SK-N-SH (cell line): Measurements from ENCODE around the gene FAM131B. TPM values are rescaled to one million over a fixed set of nuclear protein-coding genes. Genes with fewer than 3 reads are reported as not detected.

ENCODE experiments used
- CTCF ChIA-PET: fragments of 300-600, 350-600 bp; formaldehyde crosslinking; extraction: SDS; loops from one replicate; lab custom pipeline; 2021; lab: Yijun Ruan, JAX
- POLR2A ChIA-PET: fragments of 350-600 bp; sonication (Branson Sonifier 250); formaldehyde crosslinking; extraction: SDS; loops from one replicate; lab custom pipeline; 2020; ENCODE audit warnings: antibody characterized with exemption, inconsistent platforms; lab: Yijun Ruan, JAX
- DNase-seq: peaks from one replicate; pipeline ENCODE4 v3.0.0; 2012
- H2AFZ ChIP-seq: fragments of 200-600 bp; sonication (generic); 2 replicates; pipeline ENCODE4 v1.8.1; 2016; ENCODE audit warnings: antibody characterized with exemption, mild to moderate bottlenecking, low read depth
- H3F3A ChIP-seq: fragments of 200-600 bp; sonication (generic); replicated peaks from 2 replicates; pipeline ENCODE3; 2016; ENCODE audit warnings: antibody characterized with exemption, mild to moderate bottlenecking; ENCODE audit not compliant: insufficient read depth
- H3K27ac ChIP-seq, 2 experiments: fragments of 200-500 bp in 1 of 2; fragments of 200-600 bp in 1 of 2; sonication (Bioruptor generic) in 1 of 2; sonication (generic), shearing (Covaris generic) in 1 of 2; 2 replicates each; pipeline versions ENCODE4 v1.5.1 to v1.6.1; 2014 to 2016; ENCODE audit warnings: low read depth in 2 of 2, inconsistent platforms in 1 of 2, low read length in 1 of 2, mild to moderate bottlenecking in 1 of 2, mixed read lengths in 1 of 2
- H3K27me3 ChIP-seq: fragments of 200-600 bp; sonication (generic), shearing (Covaris generic); 2 replicates; pipeline ENCODE4 v1.6.1; 2016; ENCODE audit warnings: mixed run types; ENCODE audit not compliant: insufficient read depth
- H3K36me3 ChIP-seq, 2 experiments: fragments of 200-500 bp in 1 of 2; fragments of 200-600 bp in 1 of 2; sonication (Bioruptor generic) in 1 of 2; sonication (generic) in 1 of 2; replicated peaks in 1 of 2; 2 replicates each; pipeline versions ENCODE3 to v1.5.1; 2014 to 2016; ENCODE audit warnings: low read length in 1 of 2, mild to moderate bottlenecking in 1 of 2; ENCODE audit not compliant: insufficient read depth in 2 of 2, control insufficient read depth in 1 of 2
- H3K4me1 ChIP-seq, 2 experiments: fragments of 200-500 bp in 1 of 2; fragments of 200-600 bp in 1 of 2; sonication (Bioruptor generic) in 1 of 2; sonication (generic), shearing (Covaris generic) in 1 of 2; 2 replicates each; pipeline versions ENCODE4 v1.5.1 to v1.6.1; 2014 to 2016; ENCODE audit warnings: low read depth in 1 of 2, low read length in 1 of 2, mixed run types in 1 of 2; ENCODE audit not compliant: insufficient read depth in 2 of 2, control insufficient read depth in 1 of 2
- H3K4me2 ChIP-seq: fragments of 200-600 bp; sonication (generic), shearing (Covaris generic); 2 replicates; pipeline ENCODE4 v1.6.1; 2017; ENCODE audit warnings: mixed run types
- H3K4me3 ChIP-seq, 2 experiments: fragments of 200-500 bp in 1 of 2; fragments of 200-600 bp in 1 of 2; sonication (Bioruptor generic) in 1 of 2; sonication (generic), shearing (Covaris generic) in 1 of 2; 2 replicates each; pipeline versions ENCODE4 v1.5.1 to v1.8.1; 2014 to 2016; ENCODE audit warnings: low read depth in 2 of 2, inconsistent platforms in 1 of 2, low read length in 1 of 2, mild to moderate bottlenecking in 1 of 2, mixed read lengths in 1 of 2, moderate library complexity in 1 of 2
- H3K79me2 ChIP-seq: fragments of 200-600 bp; sonication (generic); 2 replicates; pipeline ENCODE4 v1.8.1; 2017; ENCODE audit warnings: mild to moderate bottlenecking; ENCODE audit not compliant: insufficient read depth
- H3K9ac ChIP-seq: fragments of 200-600 bp; sonication (generic); 2 replicates; pipeline ENCODE4 v1.6.1; 2017; ENCODE audit warnings: mixed run types
- H3K9me2 ChIP-seq: fragments of 200-600 bp; sonication (generic); 2 replicates; pipeline ENCODE4 v1.6.1; 2017; ENCODE audit warnings: mixed run types
- H3K9me3 ChIP-seq: fragments of 200-600 bp; sonication (generic); 2 replicates; pipeline ENCODE4 v1.6.1; 2017; ENCODE audit warnings: mixed run types, mild to moderate bottlenecking, moderate library complexity
- H4K20me1 ChIP-seq: fragments of 200-600 bp; sonication (generic); 2 replicates; pipeline ENCODE4 v1.6.1; 2017; ENCODE audit warnings: mild to moderate bottlenecking, mixed run types; ENCODE audit not compliant: insufficient read depth
- ELF1 ChIP-seq: IDR thresholded peaks from 2 replicates; pipeline ENCODE4 v1.4.0; 2012
- EP300 ChIP-seq, 2 experiments: IDR thresholded peaks; 2 replicates each; pipeline versions ENCODE4 v1.4.0 to v1.6.1; 2012; ENCODE audit warnings: borderline replicate concordance in 1 of 2, low read depth in 1 of 2, low read length in 1 of 2
- EZH2phosphoT487 ChIP-seq: fragments of 200-600 bp; sonication (generic); IDR thresholded peaks from 2 replicates; pipeline ENCODE4 v1.6.1; 2017; ENCODE audit warnings: low read depth, mixed run types, mild to moderate bottlenecking, antibody characterized with exemption, moderate library complexity, borderline replicate concordance
- MEF2A ChIP-seq: IDR thresholded peaks from 2 replicates; pipeline ENCODE4 v1.4.0; 2012; ENCODE audit warnings: low read depth, borderline replicate concordance
- MXI1 ChIP-seq: IDR thresholded peaks from 2 replicates; pipeline ENCODE4 v1.6.1; 2012; ENCODE audit warnings: mild to moderate bottlenecking, low read depth, low read length, improper control_type of control experiment
- NRF1 ChIP-seq: IDR thresholded peaks from 2 replicates; pipeline ENCODE4 v1.6.1; 2012; ENCODE audit warnings: low read depth, mild to moderate bottlenecking, low read length
- POLR2AphosphoS5 ChIP-seq: IDR thresholded peaks from 2 replicates; pipeline ENCODE4 v1.6.1; 2012; ENCODE audit warnings: low read depth, low read length
- RAD21 ChIP-seq: IDR thresholded peaks from 2 replicates; pipeline ENCODE4 v1.6.1; 2012; ENCODE audit warnings: mild to moderate bottlenecking, low read length
- RCOR1 ChIP-seq: fragments of 150-350 bp; IDR thresholded peaks from 2 replicates; pipeline ENCODE4 v1.6.1; 2017; ENCODE audit warnings: antibody characterized with exemption, low read length
- RFX5 ChIP-seq: IDR thresholded peaks from 2 replicates; pipeline ENCODE4 v1.6.1; 2012; ENCODE audit warnings: mild to moderate bottlenecking, improper control_type of control experiment, low read length
- RXRA ChIP-seq: IDR thresholded peaks from 2 replicates; pipeline ENCODE4 v1.4.0; 2012; ENCODE audit warnings: low read depth, mild to moderate bottlenecking, borderline replicate concordance
- SMC3 ChIP-seq: IDR thresholded peaks from 2 replicates; pipeline ENCODE4 v1.6.1; 2012; ENCODE audit warnings: low read depth, low read length, improper control_type of control experiment
- WGBS: methylation state at CpG from one replicate; pipeline ENCODE4 v1.1.6; 2017; ENCODE audit warnings: low lambda C conversion rate; 5-methylcytosine and 5-hydroxymethylcytosine counted together
- polyA plus RNA-seq, 3 experiments: library from polyadenylated mRNA; depleted of rRNA; stranded (reverse); fragments of >200 nt; gene quantifications; 2 replicates each; pipeline ENCODE4 v1.2.3, GENCODE V29; 2012
- TF ChIP-seq, protein P1 (sequence below): fragments of 150-350 bp; IDR thresholded peaks from 2 replicates; pipeline ENCODE4 v1.6.1; 2017; ENCODE audit warnings: antibody characterized with exemption, low read length, low read depth, borderline replicate concordance
- TF ChIP-seq, protein P2 (sequence below): fragments of 200-600 bp; sonication (generic); IDR thresholded peaks from 2 replicates; pipeline ENCODE4 v1.6.1; 2017; ENCODE audit warnings: antibody characterized with exemption, mild to moderate bottlenecking, moderate library complexity
- TF ChIP-seq, protein P3 (sequence below): IDR thresholded peaks from 2 replicates; pipeline ENCODE4 v1.6.1; 2012; ENCODE audit warnings: mild to moderate bottlenecking, low read depth, low read length, moderate library complexity
- TF ChIP-seq, protein P4 (sequence below): IDR thresholded peaks from 2 replicates; pipeline ENCODE4 v1.4.0; 2012; ENCODE audit warnings: low read depth, borderline replicate concordance
- TF ChIP-seq, protein P5 (sequence below): IDR thresholded peaks from 2 replicates; pipeline ENCODE4; 2012

Gene FAM131B
- polyA plus RNA-seq, 1 of the 3 experiments (the other 2 are of a cell fraction), result 43.6 TPM

DNA sequence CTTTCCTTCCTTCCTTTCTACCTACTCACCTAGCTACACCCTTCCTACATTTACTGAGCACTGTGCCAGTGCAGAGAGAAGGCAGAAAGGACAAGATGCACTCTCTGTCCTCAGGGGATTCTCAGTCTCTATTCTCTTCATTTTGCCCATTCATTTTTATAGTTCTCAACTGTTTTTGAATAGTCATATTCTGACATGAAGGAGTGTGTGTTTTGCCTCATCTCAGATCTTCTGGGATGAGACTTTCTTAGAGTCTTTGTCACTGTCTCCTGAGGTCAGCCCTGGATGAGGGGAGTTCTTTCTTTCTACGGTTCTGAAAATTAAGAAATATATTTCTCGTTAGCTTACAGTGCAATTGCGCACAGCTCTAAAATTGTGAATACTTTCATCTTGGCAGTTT lies 25.3 kb downstream of the FAM131B start:
- Histone ChIP-seq H3K4me1 (no peaks in the 10 kb centered on the region; a peak in 1 of 4 replicates), H3K4me2 (no peak overlapping the region), H2AFZ (no peak overlapping the region), H3K79me2 (no peaks in the 10 kb centered on the region), H3K36me3 (no peaks in the 10 kb centered on the region), H3K27ac (no peak overlapping the region), H4K20me1 (no peaks in the 10 kb centered on the region), H3K9ac (no peak overlapping the region), H3K4me3 (no peak overlapping the region), H3K27me3 (no peaks in the 10 kb centered on the region; the same call in 1 of the 2 replicates), H3K9me3 (no peaks in the 10 kb centered on the region)
- no peak for DNase-seq
- 70% methylated on average over 3 of the region's 3 CpGs for WGBS
- CTCF ChIA-PET, result interaction anchor here (0.7 to 2.5 kb wide), 8 partner anchors 8 to 97 kb away, joined by 3 to 12 read pairs (median 4); no protein-coding TSS in a partner anchor
- POLR2A ChIA-PET, result no interaction called here
- TF ChIP-seq RXRA, result no peak
- TF ChIP-seq POLR2AphosphoS5, result no peak
- TF ChIP-seq SMC3, result no peak
- no peak for TF ChIP-seq EZH2phosphoT487
- TF ChIP-seq, protein P1, sequence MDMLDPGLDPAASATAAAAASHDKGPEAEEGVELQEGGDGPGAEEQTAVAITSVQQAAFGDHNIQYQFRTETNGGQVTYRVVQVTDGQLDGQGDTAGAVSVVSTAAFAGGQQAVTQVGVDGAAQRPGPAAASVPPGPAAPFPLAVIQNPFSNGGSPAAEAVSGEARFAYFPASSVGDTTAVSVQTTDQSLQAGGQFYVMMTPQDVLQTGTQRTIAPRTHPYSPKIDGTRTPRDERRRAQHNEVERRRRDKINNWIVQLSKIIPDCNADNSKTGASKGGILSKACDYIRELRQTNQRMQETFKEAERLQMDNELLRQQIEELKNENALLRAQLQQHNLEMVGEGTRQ, result no peak
- TF ChIP-seq, all 33 proteins: peak for 0
- Histone ChIP-seq H3F3A (peaks cover 6% of the 10 kb centered on the region), H3K9me2 (no peaks in the 10 kb centered on the region)

DNA sequence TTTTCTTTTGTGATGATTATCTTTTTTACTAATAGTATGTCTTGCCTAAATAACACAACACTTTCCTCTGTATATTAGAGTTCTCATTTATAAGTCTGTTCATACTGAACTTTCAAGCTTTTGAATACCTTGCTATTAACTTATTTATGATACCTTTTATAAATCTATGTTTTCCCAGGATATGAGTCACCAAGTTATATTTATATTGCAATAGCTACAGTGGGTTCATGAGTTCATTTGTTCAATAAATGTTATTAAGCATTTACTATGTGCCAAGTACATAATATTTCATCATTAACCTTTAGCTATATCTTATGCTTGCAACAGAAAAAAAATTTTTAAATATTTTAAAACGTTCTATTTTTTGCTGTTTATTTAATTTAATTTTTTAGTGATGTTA lies 28.3 kb downstream of the FAM131B start:
- H3K4me2 ChIP-seq, result no peak overlapping the region
- H3K4me1 ChIP-seq, result peaks cover 0 to 3% of the 10 kb centered on the region in 2 experiments; a peak in 1 of 4 replicates
- 3% methylated on average over 1 of the region's 1 CpG for WGBS
- ChIA-PET POLR2A (no interaction called here), CTCF (interaction anchor here (0.7 to 2.9 kb wide), 5 partner anchors 15 to 131 kb away, joined by 3 to 13 read pairs (median 4); no protein-coding TSS in a partner anchor)
- no peak overlapping the region for H3K9ac ChIP-seq
- H4K20me1 ChIP-seq, result no peaks in the 10 kb centered on the region
- H3K79me2 ChIP-seq, result no peaks in the 10 kb centered on the region
- H3K36me3 ChIP-seq, result no peaks in the 10 kb centered on the region
- no peaks in the 10 kb centered on the region for H3K9me2 ChIP-seq
- no peak overlapping the region for H2AFZ ChIP-seq
- H3K4me3 ChIP-seq, result no peak overlapping the region
- TF ChIP-seq RCOR1 (no peak), POLR2AphosphoS5 (no peak), ELF1 (no peak), NRF1 (no peak), EP300 (IDR thresholded peaks at IDR 0.05; ENCODE audit: borderline replicate concordance in 1 of 2, low read depth in 1 of 2, low read length in 1 of 2) (no peak), MEF2A (no peak), RAD21 (no peak), RFX5 (no peak), MXI1 (no peak)
- TF ChIP-seq, protein P2, sequence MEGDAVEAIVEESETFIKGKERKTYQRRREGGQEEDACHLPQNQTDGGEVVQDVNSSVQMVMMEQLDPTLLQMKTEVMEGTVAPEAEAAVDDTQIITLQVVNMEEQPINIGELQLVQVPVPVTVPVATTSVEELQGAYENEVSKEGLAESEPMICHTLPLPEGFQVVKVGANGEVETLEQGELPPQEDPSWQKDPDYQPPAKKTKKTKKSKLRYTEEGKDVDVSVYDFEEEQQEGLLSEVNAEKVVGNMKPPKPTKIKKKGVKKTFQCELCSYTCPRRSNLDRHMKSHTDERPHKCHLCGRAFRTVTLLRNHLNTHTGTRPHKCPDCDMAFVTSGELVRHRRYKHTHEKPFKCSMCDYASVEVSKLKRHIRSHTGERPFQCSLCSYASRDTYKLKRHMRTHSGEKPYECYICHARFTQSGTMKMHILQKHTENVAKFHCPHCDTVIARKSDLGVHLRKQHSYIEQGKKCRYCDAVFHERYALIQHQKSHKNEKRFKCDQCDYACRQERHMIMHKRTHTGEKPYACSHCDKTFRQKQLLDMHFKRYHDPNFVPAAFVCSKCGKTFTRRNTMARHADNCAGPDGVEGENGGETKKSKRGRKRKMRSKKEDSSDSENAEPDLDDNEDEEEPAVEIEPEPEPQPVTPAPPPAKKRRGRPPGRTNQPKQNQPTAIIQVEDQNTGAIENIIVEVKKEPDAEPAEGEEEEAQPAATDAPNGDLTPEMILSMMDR, result no peak
- TF ChIP-seq, protein P1, result no peak
- TF ChIP-seq, protein P3, sequence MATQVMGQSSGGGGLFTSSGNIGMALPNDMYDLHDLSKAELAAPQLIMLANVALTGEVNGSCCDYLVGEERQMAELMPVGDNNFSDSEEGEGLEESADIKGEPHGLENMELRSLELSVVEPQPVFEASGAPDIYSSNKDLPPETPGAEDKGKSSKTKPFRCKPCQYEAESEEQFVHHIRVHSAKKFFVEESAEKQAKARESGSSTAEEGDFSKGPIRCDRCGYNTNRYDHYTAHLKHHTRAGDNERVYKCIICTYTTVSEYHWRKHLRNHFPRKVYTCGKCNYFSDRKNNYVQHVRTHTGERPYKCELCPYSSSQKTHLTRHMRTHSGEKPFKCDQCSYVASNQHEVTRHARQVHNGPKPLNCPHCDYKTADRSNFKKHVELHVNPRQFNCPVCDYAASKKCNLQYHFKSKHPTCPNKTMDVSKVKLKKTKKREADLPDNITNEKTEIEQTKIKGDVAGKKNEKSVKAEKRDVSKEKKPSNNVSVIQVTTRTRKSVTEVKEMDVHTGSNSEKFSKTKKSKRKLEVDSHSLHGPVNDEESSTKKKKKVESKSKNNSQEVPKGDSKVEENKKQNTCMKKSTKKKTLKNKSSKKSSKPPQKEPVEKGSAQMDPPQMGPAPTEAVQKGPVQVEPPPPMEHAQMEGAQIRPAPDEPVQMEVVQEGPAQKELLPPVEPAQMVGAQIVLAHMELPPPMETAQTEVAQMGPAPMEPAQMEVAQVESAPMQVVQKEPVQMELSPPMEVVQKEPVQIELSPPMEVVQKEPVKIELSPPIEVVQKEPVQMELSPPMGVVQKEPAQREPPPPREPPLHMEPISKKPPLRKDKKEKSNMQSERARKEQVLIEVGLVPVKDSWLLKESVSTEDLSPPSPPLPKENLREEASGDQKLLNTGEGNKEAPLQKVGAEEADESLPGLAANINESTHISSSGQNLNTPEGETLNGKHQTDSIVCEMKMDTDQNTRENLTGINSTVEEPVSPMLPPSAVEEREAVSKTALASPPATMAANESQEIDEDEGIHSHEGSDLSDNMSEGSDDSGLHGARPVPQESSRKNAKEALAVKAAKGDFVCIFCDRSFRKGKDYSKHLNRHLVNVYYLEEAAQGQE, result no peak
- TF ChIP-seq, protein P4, sequence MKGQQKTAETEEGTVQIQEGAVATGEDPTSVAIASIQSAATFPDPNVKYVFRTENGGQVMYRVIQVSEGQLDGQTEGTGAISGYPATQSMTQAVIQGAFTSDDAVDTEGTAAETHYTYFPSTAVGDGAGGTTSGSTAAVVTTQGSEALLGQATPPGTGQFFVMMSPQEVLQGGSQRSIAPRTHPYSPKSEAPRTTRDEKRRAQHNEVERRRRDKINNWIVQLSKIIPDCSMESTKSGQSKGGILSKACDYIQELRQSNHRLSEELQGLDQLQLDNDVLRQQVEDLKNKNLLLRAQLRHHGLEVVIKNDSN, result no peak
- TF ChIP-seq, protein P5, sequence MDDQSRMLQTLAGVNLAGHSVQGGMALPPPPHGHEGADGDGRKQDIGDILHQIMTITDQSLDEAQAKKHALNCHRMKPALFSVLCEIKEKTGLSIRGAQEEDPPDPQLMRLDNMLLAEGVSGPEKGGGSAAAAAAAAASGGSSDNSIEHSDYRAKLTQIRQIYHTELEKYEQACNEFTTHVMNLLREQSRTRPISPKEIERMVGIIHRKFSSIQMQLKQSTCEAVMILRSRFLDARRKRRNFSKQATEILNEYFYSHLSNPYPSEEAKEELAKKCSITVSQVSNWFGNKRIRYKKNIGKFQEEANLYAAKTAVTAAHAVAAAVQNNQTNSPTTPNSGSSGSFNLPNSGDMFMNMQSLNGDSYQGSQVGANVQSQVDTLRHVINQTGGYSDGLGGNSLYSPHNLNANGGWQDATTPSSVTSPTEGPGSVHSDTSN, result no peak
- H3K27ac ChIP-seq, result no peak overlapping the region
- no peaks in the 10 kb centered on the region; the same call in 1 of the 2 replicates for H3K27me3 ChIP-seq
- no peak for DNase-seq
- H3F3A ChIP-seq, result peaks cover 6% of the 10 kb centered on the region
- H3K9me3 ChIP-seq, result no peaks in the 10 kb centered on the region
